Kidney (tissue), 14 donors: Measurements from ENCODE around the gene DLL3. TPM values are rescaled to one million over a fixed set of nuclear protein-coding genes. Genes with fewer than 3 reads are reported as not detected.

Experiments used
- DNase-seq, 5 donors: peaks; one replicate each; pipeline ENCODE4 v3.0.0-alpha.2; 2013 to 2020
- FAIRE-seq: peaks from 2 replicates; lab custom pipeline; 2012; peaks lifted over from hg19 to GRCh38; lab: Jason Lieb, UNC
- H3K27ac ChIP-seq, 2 donors: one replicate each; pipeline ENCODE4 v1.7.0; 2013; ENCODE audit warnings: low read depth in 2 of 2, low read length in 2 of 2, inconsistent platforms in 1 of 2
- H3K27me3 ChIP-seq: one replicate; pipeline ENCODE4 v1.7.1; 2013; ENCODE audit warnings: low read length, inconsistent platforms; ENCODE audit not compliant: control insufficient read depth, insufficient read depth
- H3K36me3 ChIP-seq, 3 donors: one replicate each; pipeline versions ENCODE4 v1.7.0 to v1.7.1; 2013; ENCODE audit warnings: low read length in 3 of 3, control low read depth in 1 of 3, inconsistent platforms in 1 of 3; ENCODE audit not compliant: insufficient read depth in 3 of 3, control insufficient read depth in 2 of 3
- H3K4me1 ChIP-seq, 3 donors: one replicate each; pipeline versions ENCODE4 v1.7.0 to v1.7.1; 2013; ENCODE audit warnings: low read length in 3 of 3, inconsistent platforms in 1 of 3, low read depth in 1 of 3; ENCODE audit not compliant: control insufficient read depth in 2 of 3, insufficient read depth in 2 of 3
- H3K4me3 ChIP-seq, 3 donors: one replicate each; pipeline versions ENCODE4 v1.7.0 to v1.8.1; 2013; ENCODE audit warnings: low read length in 3 of 3, control low read depth in 1 of 3, inconsistent platforms in 1 of 3
- H3K9ac ChIP-seq, 3 donors: one replicate each; pipeline versions ENCODE4 v1.7.0 to v1.7.1; 2013; ENCODE audit warnings: low read length in 3 of 3, control low read depth in 1 of 3, inconsistent platforms in 1 of 3
- H3K9me3 ChIP-seq, 3 donors: one replicate each; pipeline versions ENCODE4 v1.7.0 to v1.7.1; 2013; ENCODE audit warnings: low read length in 3 of 3, control low read depth in 1 of 3, inconsistent platforms in 1 of 3; ENCODE audit not compliant: control insufficient read depth in 2 of 3, insufficient read depth in 1 of 3
- intact Hi-C: fragments of 100-400 bp; cut with DNase I; formaldehyde crosslinking; loops from one replicate; pipeline ENCODE4 v1.11.1; 2022
- polyA plus RNA-seq: library from polyadenylated mRNA; stranded (reverse); fragments of 350-450 nt; fragmentation: Illumina TruSeq; extraction: RNeasy Lipid Tissue Mini Kit (QIAGEN cat#74804); gene quantifications from one replicate; pipeline ENCODE4 v1.2.3, GENCODE V29; 2014; ENCODE audit warnings: low read depth, low replicate concordance; ENCODE audit not compliant: insufficient read depth
- total RNA-seq: library from RNA; stranded (reverse); fragmentation: NEBNext Ultra II Directional; extraction: Animal tissue kit (Norgen Biotek cat#: 25700); gene quantifications from one replicate; pipeline ENCODE4 v1.2.1, GENCODE V29; 2021
- TF ChIP-seq, protein P1 (sequence below): IDR thresholded peaks from 3 replicates; pipeline ENCODE4 v1.5.1; 2012; ENCODE audit warnings: mild to moderate bottlenecking, moderate library complexity, borderline replicate concordance; ENCODE audit not compliant: insufficient read depth; ENCODE audit errors: extremely low read depth
- donor health status: control.
- donor health status: control.
- donor health status: control.
- donor health status: control.
- donor health status: control.
- donor health status: DM: yes; HTN: yes; CAD: no.
- donor health status: Normal renal cell carcinoma (clear cell type).

Gene DLL3
- total and polyA plus RNA-seq, 2 donors from 2014 or later: 0.13 to 0.17 TPM

- FAIRE-seq: no peak
- no peaks in the 10 kb centered on the region for H3K4me1 ChIP-seq
- no peaks in the 10 kb centered on the region for H3K9me3 ChIP-seq
- H3K4me3 ChIP-seq: no peak overlapping the region
- no peak overlapping the region for H3K9ac ChIP-seq
- H3K27ac ChIP-seq: no peak overlapping the region
- H3K36me3 ChIP-seq: no peaks in the 10 kb centered on the region
- TF ChIP-seq, protein P1, sequence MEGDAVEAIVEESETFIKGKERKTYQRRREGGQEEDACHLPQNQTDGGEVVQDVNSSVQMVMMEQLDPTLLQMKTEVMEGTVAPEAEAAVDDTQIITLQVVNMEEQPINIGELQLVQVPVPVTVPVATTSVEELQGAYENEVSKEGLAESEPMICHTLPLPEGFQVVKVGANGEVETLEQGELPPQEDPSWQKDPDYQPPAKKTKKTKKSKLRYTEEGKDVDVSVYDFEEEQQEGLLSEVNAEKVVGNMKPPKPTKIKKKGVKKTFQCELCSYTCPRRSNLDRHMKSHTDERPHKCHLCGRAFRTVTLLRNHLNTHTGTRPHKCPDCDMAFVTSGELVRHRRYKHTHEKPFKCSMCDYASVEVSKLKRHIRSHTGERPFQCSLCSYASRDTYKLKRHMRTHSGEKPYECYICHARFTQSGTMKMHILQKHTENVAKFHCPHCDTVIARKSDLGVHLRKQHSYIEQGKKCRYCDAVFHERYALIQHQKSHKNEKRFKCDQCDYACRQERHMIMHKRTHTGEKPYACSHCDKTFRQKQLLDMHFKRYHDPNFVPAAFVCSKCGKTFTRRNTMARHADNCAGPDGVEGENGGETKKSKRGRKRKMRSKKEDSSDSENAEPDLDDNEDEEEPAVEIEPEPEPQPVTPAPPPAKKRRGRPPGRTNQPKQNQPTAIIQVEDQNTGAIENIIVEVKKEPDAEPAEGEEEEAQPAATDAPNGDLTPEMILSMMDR: no peak
- H3K27me3 ChIP-seq: no peaks in the 10 kb centered on the region
- peak in 1 of 5 donors; percentile 42 for DNase-seq
- intact Hi-C loops: no loop called here
Measured at GRCh38 chr19:39520541-39521484, 22.1 kb downstream of the DLL3 start.

DNA sequence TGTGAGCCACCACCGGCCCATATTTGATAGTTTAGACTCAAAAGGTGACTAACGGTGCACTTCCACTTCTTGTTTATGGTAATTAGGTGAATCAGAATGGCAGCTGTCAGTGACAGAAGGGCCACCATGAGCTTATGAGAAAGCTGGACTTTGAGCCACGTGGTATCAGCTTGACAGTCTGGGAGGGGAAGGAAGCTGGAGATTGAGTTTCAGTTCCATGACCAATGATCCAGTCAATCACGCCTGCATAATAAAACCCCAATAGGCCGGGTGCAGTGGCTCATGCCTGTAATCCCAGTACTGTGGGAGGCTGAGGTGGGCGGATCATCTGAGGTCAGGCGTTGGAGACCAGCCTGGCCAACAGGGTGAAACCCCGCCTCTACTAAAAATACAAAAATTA, 25.7 kb downstream of the DLL3 start:
- Histone ChIP-seq H3K4me3 (no peak overlapping the region), H3K9ac (no peak overlapping the region), H3K9me3 (no peaks in the 10 kb centered on the region), H3K4me1 (no peaks in the 10 kb centered on the region), H3K27ac (no peak overlapping the region), H3K36me3 (no peaks in the 10 kb centered on the region), H3K27me3 (no peaks in the 10 kb centered on the region)
- FAIRE-seq: no peak
- intact Hi-C loops: no loop called here
- peak in 4 of 5 donors; percentile 44 to 61 (median 52) for DNase-seq
- TF ChIP-seq, protein P1: no peak

GRCh38 chr19:39525205-39525604, 26.5 kb downstream of the DLL3 start:
- H3K4me3 ChIP-seq: no peak overlapping the region
- no peaks in the 10 kb centered on the region for H3K27me3 ChIP-seq
- FAIRE-seq (no peak), DNase-seq (no peak)
- no peaks in the 10 kb centered on the region for H3K9me3 ChIP-seq
- H3K4me1 ChIP-seq: no peaks in the 10 kb centered on the region
- no peak overlapping the region for H3K9ac ChIP-seq
- intact Hi-C loops: no loop called here
- no peak overlapping the region for H3K27ac ChIP-seq
- TF ChIP-seq, protein P1: no peak
- no peaks in the 10 kb centered on the region for H3K36me3 ChIP-seq
